Bronchial epithelial cell (primary cell): ENCODE measurements around the gene CBFA2T3. TPM values are rescaled to one million over a fixed set of nuclear protein-coding genes. Genes with fewer than 3 reads are reported as not detected.

ENCODE experiments used
- DNase-seq: peaks from one replicate; pipeline ENCODE4 v3.0.0-alpha.2; 2010; ENCODE audit warnings: low read depth
- FAIRE-seq: peaks from 2 replicates; lab custom pipeline; 2011; peaks lifted over from hg19 to GRCh38; lab: Jason Lieb, UNC
- H3K27me3 ChIP-seq: 2 replicates; pipeline ENCODE4 v1.5.1; 2011; ENCODE audit warnings: low read length; ENCODE audit not compliant: control insufficient read depth, insufficient read depth
- H3K36me3 ChIP-seq: 2 replicates; pipeline ENCODE4 v1.5.1; 2011; ENCODE audit warnings: low read length; ENCODE audit not compliant: control insufficient read depth, insufficient read depth
- H3K4me3 ChIP-seq: 2 replicates; pipeline ENCODE4 v1.5.1; 2011; ENCODE audit warnings: mild to moderate bottlenecking, low read depth, low read length, control low read depth
- CTCF ChIP-seq: IDR thresholded peaks from 2 replicates; pipeline ENCODE4 v1.5.1; 2011; ENCODE audit warnings: mild to moderate bottlenecking, moderate library complexity, low read length, control low read depth, inconsistent platforms; ENCODE audit not compliant: insufficient read depth, severe bottlenecking
- total RNA-seq: library from RNA; depleted of rRNA; stranded (reverse); fragments of >200 nt; gene quantifications from 2 replicates; pipeline ENCODE4 v1.2.1, GENCODE V29; 2014

The CBFA2T3 gene
- total RNA-seq, 1 donor from 2014 or later: 0.26 TPM

GRCh38 chr16:88831838-88832237 lies 145.2 kb downstream of the CBFA2T3 start:
- no peaks in the 10 kb centered on the region for H3K27me3 ChIP-seq
- no peak for FAIRE-seq
- no peak overlapping the region for H3K4me3 ChIP-seq
- peak; percentile 49 for DNase-seq
- peak; percentile 37 for TF ChIP-seq CTCF
- peaks cover 6% of the 10 kb centered on the region for H3K36me3 ChIP-seq

- TF ChIP-seq CTCF: no peak
- FAIRE-seq: no peak
- Histone ChIP-seq H3K4me3 (no peak overlapping the region), H3K36me3 (peaks cover 6% of the 10 kb centered on the region), H3K27me3 (no peaks in the 10 kb centered on the region)
- DNase-seq: no peak
Measured at GRCh38 chr16:88830783-88831182, 146.2 kb downstream of the CBFA2T3 start.

- Histone ChIP-seq H3K27me3 (no peaks in the 10 kb centered on the region), H3K36me3 (peaks cover 3% of the 10 kb centered on the region), H3K4me3 (no peak overlapping the region)
- no peak for FAIRE-seq
- DNase-seq: no peak
- no peak for TF ChIP-seq CTCF
Measured at GRCh38 chr16:88830258-88830657, 146.7 kb downstream of the CBFA2T3 start.

DNA sequence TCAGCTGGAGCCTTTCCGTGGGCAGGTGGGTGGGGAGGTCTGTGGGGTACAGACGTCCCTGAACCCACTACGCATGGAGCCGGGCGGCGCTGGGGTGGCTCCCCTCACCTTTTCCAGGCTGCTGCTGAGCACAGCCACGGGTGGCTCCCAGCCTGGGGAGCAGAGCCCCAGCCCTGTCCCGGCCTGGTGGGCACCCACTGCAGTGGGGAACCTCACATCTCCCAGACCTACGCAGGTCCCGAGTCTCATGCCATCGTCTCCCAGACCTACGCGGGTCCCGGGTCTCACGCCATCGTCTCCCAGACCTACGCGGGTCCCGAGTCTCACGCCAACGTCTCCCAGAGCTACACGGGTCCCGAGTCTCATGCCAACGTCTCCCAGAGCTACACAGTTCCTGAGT lies 148.3 kb downstream of the CBFA2T3 start:
- DNase-seq (no peak), FAIRE-seq (no peak)
- Histone ChIP-seq H3K4me3 (no peak overlapping the region), H3K27me3 (no peaks in the 10 kb centered on the region), H3K36me3 (peaks cover 6% of the 10 kb centered on the region)
- no peak for TF ChIP-seq CTCF

GRCh38 chr16:88827727-88828126 lies 149.3 kb downstream of the CBFA2T3 start:
- peaks cover 6% of the 10 kb centered on the region for H3K36me3 ChIP-seq
- no peak for TF ChIP-seq CTCF
- H3K27me3 ChIP-seq: no peaks in the 10 kb centered on the region
- no peak overlapping the region for H3K4me3 ChIP-seq
- DNase-seq (no peak), FAIRE-seq (no peak)

- Histone ChIP-seq H3K27me3 (no peaks in the 10 kb centered on the region), H3K4me3 (no peak overlapping the region), H3K36me3 (peaks cover 11% of the 10 kb centered on the region)
- DNase-seq (no peak), FAIRE-seq (no peak)
- TF ChIP-seq CTCF: no peak
Measured at GRCh38 chr16:88826070-88826840, 150.8 kb downstream of the CBFA2T3 start.
